MM.1S (cell line): Measurements from ENCODE around the gene TAB2.

Experiments used
- EZH2 ChIP-seq: fragments of 300-600 bp; sonication (generic); optimal IDR thresholded peaks from 2 replicates; pipeline ENCODE3; 2017; ENCODE audit warnings: low read depth, mild to moderate bottlenecking, antibody characterized with exemption, low read length, mixed read lengths
- EZH2phosphoT487 ChIP-seq: fragments of 300-600 bp; sonication (generic); IDR thresholded peaks from 2 replicates; pipeline ENCODE4 v1.6.1; 2018; ENCODE audit warnings: antibody characterized with exemption, low read length
- TF ChIP-seq, protein P1 (sequence below): fragments of 300-600 bp; sonication (generic); IDR thresholded peaks from 2 replicates; pipeline ENCODE4 v1.5.1; 2016; ENCODE audit warnings: antibody characterized with exemption, low read length, mixed read lengths

DNA sequence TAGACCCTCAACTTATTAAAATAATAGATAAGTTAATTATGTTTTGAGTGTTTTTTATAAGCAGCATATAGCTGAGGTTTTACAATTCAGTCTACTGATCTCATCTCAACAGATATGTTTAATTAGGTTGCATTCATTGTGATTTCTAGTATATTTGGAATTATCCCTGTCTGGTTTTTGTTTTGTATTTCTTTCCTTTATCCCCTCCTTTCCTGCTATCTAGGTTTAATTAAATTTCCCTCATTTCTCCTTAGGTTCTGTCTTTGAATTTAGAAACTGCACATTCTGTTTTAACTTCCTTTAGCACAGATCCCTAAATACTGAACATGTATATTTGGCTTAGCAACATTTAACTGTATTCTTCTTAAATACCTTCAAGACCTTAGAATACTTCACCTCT, 77.7 kb downstream of the TAB2 start:
- TF ChIP-seq, protein P1, sequence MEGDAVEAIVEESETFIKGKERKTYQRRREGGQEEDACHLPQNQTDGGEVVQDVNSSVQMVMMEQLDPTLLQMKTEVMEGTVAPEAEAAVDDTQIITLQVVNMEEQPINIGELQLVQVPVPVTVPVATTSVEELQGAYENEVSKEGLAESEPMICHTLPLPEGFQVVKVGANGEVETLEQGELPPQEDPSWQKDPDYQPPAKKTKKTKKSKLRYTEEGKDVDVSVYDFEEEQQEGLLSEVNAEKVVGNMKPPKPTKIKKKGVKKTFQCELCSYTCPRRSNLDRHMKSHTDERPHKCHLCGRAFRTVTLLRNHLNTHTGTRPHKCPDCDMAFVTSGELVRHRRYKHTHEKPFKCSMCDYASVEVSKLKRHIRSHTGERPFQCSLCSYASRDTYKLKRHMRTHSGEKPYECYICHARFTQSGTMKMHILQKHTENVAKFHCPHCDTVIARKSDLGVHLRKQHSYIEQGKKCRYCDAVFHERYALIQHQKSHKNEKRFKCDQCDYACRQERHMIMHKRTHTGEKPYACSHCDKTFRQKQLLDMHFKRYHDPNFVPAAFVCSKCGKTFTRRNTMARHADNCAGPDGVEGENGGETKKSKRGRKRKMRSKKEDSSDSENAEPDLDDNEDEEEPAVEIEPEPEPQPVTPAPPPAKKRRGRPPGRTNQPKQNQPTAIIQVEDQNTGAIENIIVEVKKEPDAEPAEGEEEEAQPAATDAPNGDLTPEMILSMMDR: no peak
- TF ChIP-seq EZH2 (no peak), EZH2phosphoT487 (no peak)
